GM19351 (cell line): ENCODE results near the gene C14orf119.

ENCODE experiments used
- ATAC-seq: cut with Tn5 transposase; IDR thresholded peaks from one replicate; pipeline ENCODE4 v1.9.1; 2021; ENCODE audit warnings: mild to moderate bottlenecking, moderate library complexity; ENCODE audit not compliant: unreplicated experiment

C14orf119 gene

DNA sequence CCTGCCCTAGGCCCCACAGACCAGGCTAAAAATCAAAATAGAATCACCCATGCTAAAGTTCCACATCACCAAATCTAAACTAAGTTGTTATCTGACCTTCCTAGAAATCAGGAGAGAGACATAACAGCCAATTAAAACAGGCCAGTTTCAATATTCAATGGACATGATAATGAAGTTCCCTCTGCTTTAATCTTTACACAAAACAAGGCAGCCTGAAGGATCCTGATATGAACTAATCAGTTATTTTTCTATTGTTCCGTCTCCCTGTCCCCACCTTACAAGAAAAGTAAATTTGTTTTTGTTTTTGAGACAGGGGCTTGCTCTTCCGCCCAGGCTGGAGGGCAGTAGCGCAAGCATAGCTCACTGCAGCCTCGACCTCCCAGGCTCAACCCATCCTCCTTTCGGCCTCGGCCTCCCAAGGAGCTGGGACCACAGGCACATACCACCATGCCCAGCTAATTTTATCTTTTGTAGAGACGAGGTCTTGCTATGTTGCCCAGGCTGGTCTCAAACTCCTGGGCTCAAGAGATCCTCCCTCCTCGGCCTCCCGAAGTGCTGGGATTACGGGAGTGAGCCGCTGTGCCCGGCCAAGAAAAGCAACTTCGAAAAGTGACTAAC, 29.1 kb downstream of the C14orf119 start:
- ATAC-seq = no peak

DNA sequence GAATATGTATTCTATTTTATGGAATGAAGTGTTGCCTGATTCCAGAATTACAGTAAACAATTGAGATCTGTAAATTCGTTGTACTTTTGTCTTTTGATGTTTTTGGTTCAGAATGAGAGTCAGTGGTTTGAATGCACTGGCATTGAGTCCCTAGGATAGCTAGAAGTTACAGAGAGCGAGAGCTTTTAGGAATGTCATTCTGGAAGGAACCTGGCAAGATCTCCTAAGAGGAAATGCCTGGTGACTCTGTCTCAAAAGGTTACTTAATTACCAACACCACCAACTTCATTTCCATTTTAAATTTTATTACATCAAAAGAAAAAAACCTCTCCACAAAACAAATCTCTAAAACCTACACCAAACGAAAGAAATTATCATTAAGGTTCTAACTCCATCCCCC, 29.7 kb downstream of the C14orf119 start:
- no peak for ATAC-seq

DNA sequence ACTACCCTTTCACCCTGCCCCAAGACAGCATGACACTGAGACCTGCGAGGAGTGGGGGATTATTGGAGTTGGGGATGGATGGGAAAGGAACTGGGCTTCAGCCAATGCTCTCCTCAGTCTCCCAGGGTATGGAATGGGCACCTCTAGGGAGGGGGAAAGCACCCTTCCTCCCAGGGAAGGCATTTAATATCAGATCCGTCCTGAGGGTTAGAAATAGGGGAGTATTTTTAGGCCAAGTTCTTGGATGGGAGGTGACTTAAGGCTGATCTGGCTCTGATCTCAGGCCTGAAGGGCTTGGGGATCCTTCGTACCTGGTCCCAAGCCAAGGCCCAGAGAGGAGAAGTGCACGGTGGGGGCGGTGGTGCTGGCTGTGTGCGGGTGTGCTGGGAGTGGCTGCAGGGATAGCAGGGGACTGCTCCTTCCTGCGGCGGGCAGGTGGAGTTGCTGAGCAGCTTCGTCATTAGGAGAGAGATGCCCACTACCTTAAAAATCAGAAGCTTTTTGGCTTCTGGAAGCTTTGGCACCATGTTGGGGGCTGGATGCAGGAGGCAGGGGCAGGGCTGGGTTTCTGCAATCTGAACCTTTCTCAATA, 30.7 kb downstream of the C14orf119 start:
- ATAC-seq = no peak

DNA sequence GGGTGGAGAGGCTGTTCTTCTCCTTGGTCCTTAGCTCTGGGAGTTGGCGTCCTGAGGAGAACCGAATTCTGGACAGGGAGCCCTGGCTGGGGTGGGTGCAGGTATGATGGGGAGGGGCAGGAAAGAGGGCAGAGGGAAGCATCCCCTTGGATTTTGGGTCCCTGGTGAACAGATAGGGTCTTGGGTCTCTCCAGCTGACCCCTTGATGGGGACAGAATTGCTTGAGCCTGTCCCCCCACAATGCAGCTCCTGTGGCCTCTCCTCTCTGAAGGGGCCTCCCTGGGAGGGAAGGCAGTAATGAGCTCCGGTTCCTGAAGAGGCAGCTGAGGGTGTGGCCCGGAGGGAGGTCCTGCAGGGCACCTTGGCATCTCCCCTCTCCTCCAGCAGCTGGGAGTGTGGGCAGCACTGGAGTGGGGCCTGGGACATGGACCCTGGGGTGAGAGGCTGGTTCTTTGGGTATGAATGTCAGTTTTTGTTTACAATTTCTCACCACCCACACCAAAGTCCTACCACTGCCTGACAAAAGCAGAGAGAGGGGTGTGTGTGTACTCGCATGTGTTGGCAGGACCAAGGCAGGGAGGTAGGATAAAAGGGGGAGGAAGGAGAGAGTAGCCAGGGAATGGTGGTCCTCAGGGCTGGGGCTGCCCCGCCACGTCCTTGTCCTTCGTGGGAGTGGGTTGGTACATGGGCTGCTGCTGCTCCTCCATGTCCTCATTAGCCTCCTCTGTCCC, 31.4 kb downstream of the C14orf119 start:
- no peak for ATAC-seq

DNA sequence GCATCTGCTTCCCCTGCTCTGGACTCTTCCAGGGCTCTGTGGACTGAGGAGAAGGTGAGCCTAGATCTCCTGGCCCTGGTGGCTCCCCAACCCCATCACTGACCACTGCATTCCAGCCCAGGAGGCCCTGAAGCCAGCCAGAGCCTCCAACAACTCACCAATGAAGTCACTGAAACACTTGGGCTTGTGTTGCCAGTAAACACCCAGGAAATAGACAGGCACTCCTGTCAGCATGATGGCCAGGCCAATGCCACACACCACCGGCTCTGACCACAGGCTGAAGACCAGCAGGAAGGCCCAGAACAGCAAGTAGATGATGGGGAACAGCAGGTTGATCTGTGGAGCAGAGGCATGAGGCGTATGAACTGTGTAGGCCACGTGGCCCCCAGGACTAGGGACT, 32.6 kb downstream of the C14orf119 start:
- ATAC-seq = no peak

DNA sequence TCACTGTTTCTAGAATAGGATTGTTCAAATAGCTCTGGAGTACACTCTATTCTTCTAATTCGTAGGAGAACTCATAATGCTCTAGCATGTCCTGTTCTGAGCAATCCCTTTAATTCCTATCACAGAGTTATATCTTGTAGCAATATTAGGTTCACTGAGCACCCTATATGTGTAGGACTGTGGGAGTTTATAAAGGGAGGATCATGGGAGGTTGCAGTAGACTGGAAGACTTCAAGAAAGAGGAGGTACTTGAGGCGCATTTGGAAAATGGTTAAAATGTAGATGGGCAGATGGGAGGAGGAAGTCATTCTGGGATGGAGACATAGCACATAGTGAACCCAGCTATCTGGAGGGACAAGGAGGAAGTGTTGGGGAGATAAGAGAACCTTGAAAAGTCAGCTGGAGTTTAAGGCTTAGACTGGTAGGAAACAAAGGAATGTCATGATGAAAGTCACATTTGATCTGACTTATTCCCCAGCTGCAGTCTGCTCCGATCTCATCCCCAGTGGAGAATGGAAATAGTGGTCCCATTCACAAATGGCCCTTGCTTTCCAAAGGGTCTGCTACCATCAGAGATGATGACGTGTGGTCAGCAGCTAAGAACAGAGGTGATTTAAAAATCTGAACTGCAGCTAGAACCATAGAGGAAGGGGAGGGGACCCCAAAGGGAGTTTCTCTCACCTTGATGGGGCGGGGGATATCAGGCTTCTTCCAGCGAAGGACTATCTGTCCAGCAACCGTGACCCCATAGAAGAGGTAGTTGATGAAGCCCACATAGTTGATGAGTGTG, 33.9 kb downstream of the C14orf119 start:
- no peak for ATAC-seq

DNA sequence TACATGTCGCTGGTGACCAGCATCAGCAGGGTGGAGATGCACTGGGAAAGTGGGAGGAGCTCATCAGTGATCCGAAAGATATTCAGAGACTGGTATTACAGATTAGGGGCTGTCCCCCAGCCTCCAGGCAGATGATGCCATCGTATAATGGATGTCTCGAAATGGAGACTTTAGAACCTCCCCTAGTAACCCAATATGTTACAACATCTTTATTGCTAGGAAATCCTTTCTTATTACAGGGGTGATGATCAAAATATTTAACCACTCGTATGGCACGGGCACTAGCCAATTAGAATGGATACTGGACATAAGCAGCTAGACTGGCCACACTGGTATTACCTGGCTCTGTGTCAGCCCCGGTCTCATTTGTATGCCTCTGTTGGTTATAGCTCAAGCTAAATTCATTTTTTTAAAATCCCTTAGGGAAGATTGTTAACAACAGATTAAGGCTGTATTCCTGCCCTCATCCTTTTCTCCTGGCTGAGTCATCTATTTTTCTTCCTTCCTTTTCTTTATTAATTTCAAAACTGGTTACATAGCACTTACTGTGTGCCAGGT, 34.5 kb downstream of the C14orf119 start:
- no peak for ATAC-seq

DNA sequence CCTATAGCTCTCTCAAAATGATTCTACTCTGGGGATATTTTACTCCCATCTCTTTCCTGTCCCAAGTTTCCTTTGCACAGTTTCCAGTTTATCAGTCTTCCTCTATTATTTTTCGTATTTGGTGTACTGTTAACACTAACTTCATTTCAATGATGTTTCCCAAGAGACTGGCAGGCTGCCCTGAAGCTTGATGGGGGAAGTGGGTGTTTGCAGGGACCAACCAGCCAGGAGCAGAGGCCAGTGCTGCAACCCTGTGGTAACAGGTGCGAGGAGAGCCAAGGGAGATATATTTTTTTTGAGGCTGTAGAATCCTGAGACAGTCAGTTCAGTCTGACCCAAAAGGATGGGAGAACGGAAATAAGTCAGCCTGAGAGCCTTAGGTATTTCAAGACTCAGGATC, 35.6 kb downstream of the C14orf119 start:
- ATAC-seq = no peak

DNA sequence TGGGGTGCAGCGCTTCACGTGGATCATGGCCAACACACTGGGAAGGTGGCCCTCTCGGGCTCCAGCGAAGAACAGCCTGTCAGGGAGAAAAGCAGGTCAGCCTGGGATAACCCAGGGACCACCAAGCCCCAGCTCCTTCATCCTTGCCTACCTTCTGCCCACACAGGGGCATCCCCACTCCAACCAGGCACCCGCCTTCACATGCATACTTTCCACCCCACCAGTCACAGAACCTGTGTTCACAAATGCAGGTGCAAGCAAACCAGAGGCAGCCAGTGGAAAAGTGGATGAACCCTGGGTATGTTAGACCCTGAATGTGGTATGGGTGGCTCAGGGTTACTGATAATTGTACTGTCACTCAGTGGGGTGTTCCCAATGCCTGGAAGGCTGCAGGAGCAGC, 36.2 kb downstream of the C14orf119 start:
- no peak for ATAC-seq

DNA sequence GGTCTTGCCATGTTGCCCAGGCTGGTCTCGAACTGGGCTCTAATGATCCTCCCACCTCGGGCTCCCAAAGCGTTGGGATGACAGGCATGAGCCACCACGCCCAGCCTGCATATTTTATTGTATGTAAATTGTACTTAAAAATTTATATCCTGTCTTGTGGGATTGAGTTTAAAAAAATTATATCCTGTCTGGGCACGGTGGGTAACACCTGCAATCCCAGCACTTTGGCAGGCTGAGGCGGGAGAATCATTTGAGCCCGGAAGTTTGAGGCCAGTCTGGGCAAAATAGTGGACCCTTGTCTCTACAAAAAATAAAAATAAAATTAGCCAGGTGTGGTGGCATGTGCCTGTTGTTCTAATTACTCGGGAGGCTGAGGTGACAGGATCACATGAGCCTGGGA, 37.7 kb downstream of the C14orf119 start:
- ATAC-seq = no peak

DNA sequence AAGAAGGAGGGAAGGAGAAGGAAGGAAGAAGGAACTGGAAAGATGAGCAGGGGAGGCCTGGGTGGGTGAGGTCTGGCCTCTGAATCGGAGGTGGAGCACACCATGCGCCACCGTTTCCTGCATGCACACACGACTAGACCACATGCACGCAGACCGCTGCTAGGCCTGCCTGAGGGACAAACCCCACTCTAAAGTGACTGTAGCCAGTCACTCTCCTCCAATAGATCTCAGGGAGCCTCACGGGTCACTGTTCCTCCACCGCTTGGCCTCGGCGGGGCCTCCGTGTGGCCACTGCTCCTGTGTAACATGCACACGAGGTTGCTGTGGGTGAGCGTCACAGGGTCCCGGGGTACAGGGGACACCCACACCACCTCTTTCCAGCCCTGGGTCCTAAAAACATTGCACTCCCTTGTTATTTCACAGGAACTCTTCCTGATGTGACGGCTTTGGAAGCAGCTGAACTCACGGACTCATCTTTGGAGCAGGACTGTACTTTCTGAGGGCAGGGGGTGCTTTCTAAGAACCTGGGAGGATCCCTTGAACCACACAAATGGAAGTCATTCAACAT, 41.3 kb downstream of the C14orf119 start:
- ATAC-seq = no peak

DNA sequence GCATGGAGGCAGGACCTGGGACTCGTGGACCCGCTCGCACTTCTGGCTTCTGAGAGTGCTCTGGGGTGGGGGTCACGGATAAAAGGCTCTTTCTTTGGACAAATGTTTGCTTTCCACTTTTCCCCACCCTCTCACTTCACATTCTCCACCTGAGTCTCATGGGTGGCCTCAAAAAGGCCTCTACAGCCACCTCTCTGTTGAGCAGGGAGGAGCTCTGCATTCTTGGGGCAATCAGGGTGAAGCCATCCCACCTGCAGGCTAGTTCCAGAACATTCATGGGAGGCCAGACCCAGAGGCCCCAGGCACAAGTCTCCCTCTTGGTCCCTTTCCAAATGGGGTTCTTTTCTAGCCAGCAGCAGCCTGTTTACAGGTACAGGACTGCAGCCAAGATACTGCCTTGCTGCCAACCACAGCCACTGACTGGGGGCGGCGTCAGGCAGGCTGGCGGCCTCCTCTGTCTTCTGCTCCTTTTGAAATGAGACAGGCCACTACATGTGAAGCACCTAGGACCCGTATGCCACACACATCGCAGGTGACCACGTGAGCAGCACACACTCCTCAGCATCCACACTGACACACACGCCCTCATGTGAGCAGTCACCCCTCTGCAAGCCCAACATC, 42.0 kb downstream of the C14orf119 start:
- no peak for ATAC-seq

DNA sequence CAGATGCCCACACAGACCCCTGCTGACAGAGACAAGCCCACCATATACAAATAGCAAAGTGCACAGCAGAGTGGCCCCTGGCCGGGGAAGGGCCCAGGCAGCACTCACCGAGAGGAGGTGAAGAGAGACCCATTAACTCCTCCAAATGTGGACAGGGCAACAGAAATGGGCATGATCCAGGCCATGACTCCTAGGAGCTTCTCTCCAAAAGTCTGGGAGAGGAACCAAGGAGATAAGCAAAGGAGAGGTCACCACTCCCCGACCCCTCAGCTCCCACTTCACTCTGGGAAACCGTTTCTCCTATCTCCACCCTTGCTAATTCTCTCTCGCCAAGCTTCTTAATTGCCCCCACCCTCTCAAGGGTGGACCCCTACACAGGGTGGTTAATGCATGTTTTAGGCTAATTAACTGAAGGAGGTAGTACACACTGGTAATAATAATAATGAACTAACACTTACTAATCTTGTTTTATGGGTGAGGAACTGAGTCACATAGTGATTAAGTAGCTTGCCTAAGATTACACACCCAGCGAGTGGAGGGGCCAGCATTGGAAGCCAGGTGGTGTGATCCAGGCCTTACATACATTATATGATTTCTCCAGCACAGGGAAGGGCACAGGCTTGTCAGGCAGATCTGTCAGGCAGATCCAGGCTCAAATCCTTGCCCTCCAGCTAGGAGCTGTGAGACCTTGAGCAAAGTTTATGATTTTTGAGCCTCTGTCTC, 42.7 kb downstream of the C14orf119 start:
- ATAC-seq = no peak

DNA sequence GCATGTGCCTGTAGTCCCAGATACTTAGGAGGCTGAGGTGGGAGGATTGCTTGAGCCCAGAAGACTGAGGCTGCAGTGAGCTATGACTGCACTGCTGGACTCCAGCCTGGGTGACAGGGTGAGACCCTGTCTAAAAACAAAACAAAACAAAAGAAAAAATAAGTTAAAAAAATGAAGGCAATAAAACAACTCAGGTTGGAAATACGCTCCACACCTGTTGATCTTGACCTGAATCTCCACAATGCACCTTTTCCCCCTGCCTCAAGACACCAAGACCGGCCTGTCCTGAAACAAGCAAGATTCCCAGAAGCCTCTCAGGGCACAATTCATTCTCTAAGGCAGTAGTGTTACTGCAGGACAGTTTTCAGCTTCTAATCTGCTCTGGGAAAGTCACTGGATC, 44.6 kb downstream of the C14orf119 start:
- no peak for ATAC-seq

DNA sequence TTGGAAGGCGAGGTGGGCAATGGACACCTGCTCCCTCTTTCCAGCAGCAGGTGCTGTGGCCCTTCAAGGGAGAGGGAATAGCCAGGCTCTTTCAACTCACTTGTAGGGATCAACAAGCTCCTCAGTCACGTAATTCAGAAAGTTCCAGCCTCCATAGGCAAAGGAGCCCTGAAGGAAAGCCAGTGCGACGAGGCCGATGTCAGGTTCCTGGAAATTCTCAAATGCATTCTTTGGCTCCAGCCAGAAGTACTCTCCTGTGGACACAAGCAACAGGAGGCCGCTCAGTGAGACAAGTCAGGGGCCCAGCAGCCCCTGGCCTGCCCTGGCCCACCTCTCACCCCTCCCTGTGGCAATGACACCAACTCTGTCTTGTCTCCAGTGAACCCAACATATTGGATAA, 45.1 kb downstream of the C14orf119 start:
- no peak for ATAC-seq

DNA sequence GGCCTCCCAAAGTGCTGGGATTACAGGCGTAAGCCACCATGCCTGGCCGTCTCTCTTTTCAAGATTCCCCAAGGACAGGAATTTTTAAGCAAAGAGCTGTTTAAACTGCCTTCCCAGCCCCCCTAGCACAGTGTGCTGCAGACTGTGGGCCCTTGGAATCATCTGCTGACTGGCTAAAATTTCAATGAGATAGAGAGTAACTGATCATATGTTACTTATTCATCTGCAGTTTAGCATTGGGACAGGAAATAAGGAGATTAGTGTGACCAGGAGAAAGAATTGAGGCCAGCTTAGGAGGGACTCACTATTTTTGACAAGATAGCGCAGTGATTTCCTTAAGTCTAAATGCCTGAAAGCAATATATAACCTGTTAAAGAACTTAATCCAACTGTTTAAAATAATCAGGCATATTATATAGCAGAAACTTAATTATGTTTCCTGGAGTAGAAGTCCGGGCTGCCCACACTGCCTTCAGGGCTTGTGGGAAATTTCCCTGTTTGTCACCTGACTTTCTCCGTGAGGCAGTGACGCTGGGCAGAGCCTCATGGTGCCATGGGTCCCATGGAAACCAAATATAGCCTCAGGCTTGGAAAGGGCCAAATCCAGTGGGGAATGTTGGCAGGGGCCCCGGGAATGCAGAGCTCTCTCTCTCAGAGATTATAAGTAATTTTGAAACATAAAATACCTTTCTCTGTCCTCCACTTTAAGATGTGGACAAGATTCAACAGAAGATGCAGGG, 46.6 kb downstream of the C14orf119 start:
- no peak for ATAC-seq

DNA sequence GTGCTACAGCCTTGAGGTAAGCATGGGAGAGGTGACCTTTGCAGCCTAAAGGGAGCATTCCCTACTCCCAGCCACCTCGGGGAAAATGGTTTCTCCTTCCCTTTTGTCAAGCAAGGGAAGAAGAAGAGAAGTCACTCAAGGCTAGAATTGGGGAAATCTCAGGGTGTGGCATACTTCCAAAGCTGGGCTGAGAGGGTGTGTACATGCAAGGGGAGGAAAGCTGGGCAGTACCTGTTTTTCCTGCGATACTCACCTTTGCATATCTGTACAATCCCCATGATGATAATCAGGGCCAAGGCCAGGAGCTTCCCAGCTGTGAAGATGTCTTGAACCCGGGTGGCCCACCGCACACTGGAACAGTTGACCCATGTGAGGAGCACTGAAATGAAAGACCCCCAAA, 47.5 kb downstream of the C14orf119 start:
- no peak for ATAC-seq

DNA sequence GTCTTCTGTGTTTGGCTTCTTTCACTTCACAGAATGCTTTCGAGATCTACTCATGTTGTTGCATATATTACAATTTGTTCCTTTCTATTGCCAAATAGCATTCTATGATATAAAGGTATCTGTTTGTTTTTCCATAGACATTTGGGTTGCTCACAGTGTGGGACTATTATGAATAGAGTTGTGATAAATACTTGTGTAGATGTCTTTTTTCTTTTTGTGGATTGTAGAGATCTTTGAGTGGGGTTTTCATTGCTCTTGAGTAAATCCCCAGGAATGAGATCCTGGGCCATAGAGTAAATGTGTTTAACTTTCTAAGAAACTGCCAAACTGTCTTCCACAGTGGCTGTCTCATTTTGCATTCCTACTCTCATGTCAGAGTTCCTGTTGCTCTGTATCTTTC, 48.6 kb downstream of the C14orf119 start:
- no peak for ATAC-seq

DNA sequence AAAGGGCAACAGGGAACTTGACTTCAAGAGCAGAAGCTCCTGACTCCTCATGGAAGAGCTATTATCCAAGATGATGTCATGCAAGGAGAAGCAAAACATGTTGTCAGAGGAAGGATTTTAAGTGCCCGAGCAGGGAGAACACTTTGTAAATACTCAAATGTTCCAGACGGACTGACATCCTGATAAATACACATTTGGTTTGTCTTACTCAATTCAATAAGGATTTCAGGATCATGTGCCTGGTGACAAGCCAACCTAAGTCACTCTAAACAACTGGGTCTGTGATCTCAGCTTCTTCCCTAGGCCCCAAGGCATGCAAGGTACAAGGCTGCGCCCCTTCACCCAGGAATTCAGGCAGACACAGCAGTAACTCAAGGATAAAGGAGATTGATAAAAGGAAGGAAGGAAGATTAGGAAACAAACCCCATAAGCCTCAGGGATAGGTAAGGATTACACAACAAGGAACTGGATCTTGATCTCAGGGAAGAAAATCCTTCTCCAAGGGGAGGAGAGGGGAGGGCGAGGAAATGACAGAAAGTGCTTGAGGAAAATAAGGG, 50.6 kb downstream of the C14orf119 start:
- no peak for ATAC-seq
